Measurements from ENCODE around the gene SCTR.

- TF ChIP-seq CTCF (IDR thresholded peaks at IDR 0.05) (no peak), FOXK1 (CRISPR knock-in tag; IDR thresholded peaks at IDR 0.05) (no peak), ELF4 (CRISPR knock-in tag; IDR thresholded peaks at IDR 0.05; ENCODE audit: low read depth) (no peak)
Measured at GRCh38 chr2:119465687-119466086, 58.6 kb downstream of the SCTR start.
